Measurements from ENCODE around the gene FRMPD4.

Gene FRMPD4

GRCh38 chrX:12446342-12447075 is 308.2 kb downstream of the FRMPD4 start:
- Histone ChIP-seq H3K9me2 (replicated peaks; ENCODE audit: low read depth, low read length) (no peaks in the 10 kb centered on the region), H3F3A (ENCODE audit: low read depth) (no peaks in the 10 kb centered on the region), H3K4me2 (ENCODE audit: low read depth, low read length, poor library complexity, severe bottlenecking) (no peak overlapping the region), H3K36me3 (ENCODE audit: insufficient read depth, low read length) (no peaks in the 10 kb centered on the region), H3K79me2 (ENCODE audit: insufficient read depth, low read length) (no peaks in the 10 kb centered on the region), H2AFZ (ENCODE audit: low read length) (no peak overlapping the region), H3K27me3 (ENCODE audit: insufficient read depth, low read length, poor library complexity, severe bottlenecking) (no peaks in the 10 kb centered on the region), H3K9me3 (ENCODE audit: insufficient read depth, low read depth, low read length) (no peaks in the 10 kb centered on the region), H4K20me1 (ENCODE audit: insufficient read depth, low read length, poor library complexity, severe bottlenecking) (no peaks in the 10 kb centered on the region), H3K4me3 (ENCODE audit: low read length, poor library complexity, severe bottlenecking) (no peak overlapping the region), H3K9ac (ENCODE audit: low read depth, low read length, poor library complexity, severe bottlenecking) (no peak overlapping the region), H3K4me1 (ENCODE audit: insufficient read depth, low read length, poor library complexity, severe bottlenecking) (no peaks in the 10 kb centered on the region)
- no peak for TF ChIP-seq EZH2phosphoT487 (IDR thresholded peaks at IDR 0.05; ENCODE audit: borderline replicate concordance)
- TF ChIP-seq, protein P1, sequence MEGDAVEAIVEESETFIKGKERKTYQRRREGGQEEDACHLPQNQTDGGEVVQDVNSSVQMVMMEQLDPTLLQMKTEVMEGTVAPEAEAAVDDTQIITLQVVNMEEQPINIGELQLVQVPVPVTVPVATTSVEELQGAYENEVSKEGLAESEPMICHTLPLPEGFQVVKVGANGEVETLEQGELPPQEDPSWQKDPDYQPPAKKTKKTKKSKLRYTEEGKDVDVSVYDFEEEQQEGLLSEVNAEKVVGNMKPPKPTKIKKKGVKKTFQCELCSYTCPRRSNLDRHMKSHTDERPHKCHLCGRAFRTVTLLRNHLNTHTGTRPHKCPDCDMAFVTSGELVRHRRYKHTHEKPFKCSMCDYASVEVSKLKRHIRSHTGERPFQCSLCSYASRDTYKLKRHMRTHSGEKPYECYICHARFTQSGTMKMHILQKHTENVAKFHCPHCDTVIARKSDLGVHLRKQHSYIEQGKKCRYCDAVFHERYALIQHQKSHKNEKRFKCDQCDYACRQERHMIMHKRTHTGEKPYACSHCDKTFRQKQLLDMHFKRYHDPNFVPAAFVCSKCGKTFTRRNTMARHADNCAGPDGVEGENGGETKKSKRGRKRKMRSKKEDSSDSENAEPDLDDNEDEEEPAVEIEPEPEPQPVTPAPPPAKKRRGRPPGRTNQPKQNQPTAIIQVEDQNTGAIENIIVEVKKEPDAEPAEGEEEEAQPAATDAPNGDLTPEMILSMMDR (conservative IDR thresholded peaks at IDR 0.05; ENCODE audit: low read length): no peak

DNA sequence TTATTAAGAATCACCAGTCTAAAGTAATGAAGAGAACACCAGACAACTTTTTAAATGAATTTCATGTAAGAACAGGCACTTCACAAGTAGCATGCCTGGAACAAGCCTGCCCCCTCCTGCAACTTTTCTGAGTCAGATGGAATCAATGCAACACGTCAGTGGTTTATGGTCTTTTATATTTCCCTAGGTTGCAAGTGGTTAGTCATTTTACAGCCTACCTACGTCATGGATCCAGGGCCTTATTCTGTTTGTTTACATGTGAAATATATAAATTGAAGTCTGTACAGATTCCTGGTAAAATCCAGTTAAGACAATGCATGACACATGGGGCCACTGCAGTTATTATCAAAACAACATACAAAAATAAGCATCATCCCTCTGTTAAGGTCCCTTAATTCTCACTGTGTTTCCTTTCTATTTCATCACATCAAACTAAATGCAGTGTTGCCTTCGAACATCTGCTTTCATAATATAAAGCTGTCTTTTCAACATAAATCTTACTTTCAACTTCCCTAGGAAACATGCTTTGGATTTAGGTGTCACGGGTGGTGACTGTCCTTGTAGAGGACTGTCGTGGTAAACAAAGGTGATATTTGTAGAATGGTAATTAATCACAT is 309.3 kb downstream of the FRMPD4 start:
- H3F3A ChIP-seq (ENCODE audit: low read depth): no peaks in the 10 kb centered on the region
- H3K36me3 ChIP-seq (ENCODE audit: insufficient read depth, low read length): no peaks in the 10 kb centered on the region
- H3K9me2 ChIP-seq (replicated peaks; ENCODE audit: low read depth, low read length): no peaks in the 10 kb centered on the region
- TF ChIP-seq, protein P1 (conservative IDR thresholded peaks at IDR 0.05; ENCODE audit: low read length): no peak
- TF ChIP-seq EZH2phosphoT487 (IDR thresholded peaks at IDR 0.05; ENCODE audit: borderline replicate concordance): no peak
- H3K79me2 ChIP-seq (ENCODE audit: insufficient read depth, low read length): no peaks in the 10 kb centered on the region
- no peak overlapping the region for H3K4me3 ChIP-seq (ENCODE audit: low read length, poor library complexity, severe bottlenecking)
- H3K4me1 ChIP-seq (ENCODE audit: insufficient read depth, low read length, poor library complexity, severe bottlenecking): no peaks in the 10 kb centered on the region
- H4K20me1 ChIP-seq (ENCODE audit: insufficient read depth, low read length, poor library complexity, severe bottlenecking): no peaks in the 10 kb centered on the region
- H3K27me3 ChIP-seq (ENCODE audit: insufficient read depth, low read length, poor library complexity, severe bottlenecking): no peaks in the 10 kb centered on the region
- H3K9ac ChIP-seq (ENCODE audit: low read depth, low read length, poor library complexity, severe bottlenecking): no peak overlapping the region
- no peak overlapping the region for H3K4me2 ChIP-seq (ENCODE audit: low read depth, low read length, poor library complexity, severe bottlenecking)
- H3K9me3 ChIP-seq (ENCODE audit: insufficient read depth, low read depth, low read length): no peaks in the 10 kb centered on the region
- no peak overlapping the region for H2AFZ ChIP-seq (ENCODE audit: low read length)

DNA sequence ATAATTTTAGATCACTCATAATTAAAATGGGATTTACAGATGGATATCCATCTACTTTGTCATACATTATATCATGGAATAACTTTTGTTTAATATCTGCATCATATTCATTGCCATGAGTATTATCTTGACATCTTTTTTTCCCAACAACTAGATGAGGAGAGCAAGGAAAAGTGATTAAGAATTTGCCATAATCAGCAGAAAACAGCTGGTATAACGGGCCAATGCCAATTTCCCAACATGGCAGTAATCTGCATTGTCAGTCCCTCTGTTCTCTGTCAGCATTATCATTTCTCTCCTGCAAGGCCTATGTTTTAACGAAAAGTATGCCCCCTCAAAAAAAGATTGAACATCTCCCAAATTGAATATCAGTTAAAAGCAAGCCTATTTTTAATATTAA is 314.0 kb downstream of the FRMPD4 start:
- Histone ChIP-seq H3F3A (ENCODE audit: low read depth) (no peaks in the 10 kb centered on the region), H3K9me2 (replicated peaks; ENCODE audit: low read depth, low read length) (no peaks in the 10 kb centered on the region), H3K4me1 (ENCODE audit: insufficient read depth, low read length, poor library complexity, severe bottlenecking) (no peaks in the 10 kb centered on the region), H3K79me2 (ENCODE audit: insufficient read depth, low read length) (no peaks in the 10 kb centered on the region), H4K20me1 (ENCODE audit: insufficient read depth, low read length, poor library complexity, severe bottlenecking) (no peaks in the 10 kb centered on the region), H2AFZ (ENCODE audit: low read length) (no peak overlapping the region), H3K9me3 (ENCODE audit: insufficient read depth, low read depth, low read length) (no peaks in the 10 kb centered on the region), H3K4me2 (ENCODE audit: low read depth, low read length, poor library complexity, severe bottlenecking) (no peak overlapping the region), H3K36me3 (ENCODE audit: insufficient read depth, low read length) (no peaks in the 10 kb centered on the region), H3K4me3 (ENCODE audit: low read length, poor library complexity, severe bottlenecking) (no peak overlapping the region), H3K27me3 (ENCODE audit: insufficient read depth, low read length, poor library complexity, severe bottlenecking) (no peaks in the 10 kb centered on the region), H3K9ac (ENCODE audit: low read depth, low read length, poor library complexity, severe bottlenecking) (no peak overlapping the region)
- TF ChIP-seq, protein P1 (conservative IDR thresholded peaks at IDR 0.05; ENCODE audit: low read length): no peak
- no peak for TF ChIP-seq EZH2phosphoT487 (IDR thresholded peaks at IDR 0.05; ENCODE audit: borderline replicate concordance)
